Measurements from ENCODE around the gene NCAPD3. TPM values are rescaled to one million over a fixed set of nuclear protein-coding genes. Genes with fewer than 3 reads are reported as not detected.
A peak's percentile ranks its signal among the peaks of the same experiment; 100 is the strongest.

NCAPD3 gene
- polyA plus RNA-seq, 3 donors from 2014 or later = 6.9 to 16.7 (median 11.4) TPM

DNA sequence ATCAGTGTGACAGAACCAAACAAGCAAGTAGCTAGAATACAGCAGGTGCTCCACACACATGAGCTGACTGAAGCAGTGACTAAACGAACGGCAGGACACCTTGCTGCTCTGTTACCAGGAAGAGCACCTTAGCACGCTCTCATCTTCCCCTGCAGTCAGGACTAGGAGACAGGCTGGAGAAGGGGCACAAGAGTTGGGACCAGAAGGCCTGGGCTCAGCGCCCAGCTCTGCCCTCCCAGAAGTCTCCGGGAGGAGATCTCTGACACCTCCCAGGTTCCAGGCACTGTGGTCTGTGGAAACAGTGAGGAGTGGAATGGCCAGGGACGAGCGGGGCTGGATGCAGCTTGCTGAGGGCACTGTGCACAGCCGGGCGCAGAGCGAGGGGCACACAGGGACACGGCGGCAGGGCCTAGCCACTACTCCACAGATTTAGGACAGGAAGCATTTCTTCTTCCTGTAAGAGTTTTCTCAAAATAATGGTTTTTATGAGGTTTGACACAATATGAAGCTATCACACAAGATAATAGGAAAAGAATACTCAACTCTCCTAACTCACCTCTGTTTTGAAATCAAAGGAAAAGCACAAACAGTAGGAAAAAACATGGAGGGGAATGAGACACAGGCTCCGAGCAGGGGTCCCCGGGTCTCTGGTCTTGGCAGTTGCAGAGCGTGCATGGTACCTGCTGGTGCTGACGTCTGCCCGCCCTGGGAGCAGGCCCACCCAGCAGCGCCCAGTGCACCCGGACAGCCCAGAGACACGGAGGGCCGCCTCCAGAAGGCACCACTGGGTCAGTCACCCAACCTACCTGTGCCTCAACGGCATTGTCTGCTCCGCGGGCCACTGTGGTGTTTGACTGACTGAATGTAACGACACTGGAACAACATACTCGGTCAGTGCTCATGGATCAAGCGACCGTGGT, 67.6 kb downstream of the NCAPD3 start:
- DNase-seq = no peak
- Mint-ChIP-seq H3K36me3 (peaks cover 3 to 60% (median 24%) of the 10 kb centered on the region in 3 donors), H3K4me1 (no peaks in the 10 kb centered on the region), H3K4me3 (no peak overlapping the region), H3K9me3 (no peaks in the 10 kb centered on the region), H3K27ac (no peak overlapping the region), H3K27me3 (ENCODE audit: low read depth in 3 of 3) (peaks cover 0 to under 1% (median 0%) of the 10 kb centered on the region in 3 donors)

- no peaks in the 10 kb centered on the region for H3K9me3 Mint-ChIP-seq
- no peak overlapping the region for H3K27ac Mint-ChIP-seq
Observed at GRCh38 chr11:134155456-134155855, 68.3 kb downstream of the NCAPD3 start.

GRCh38 chr11:134154441-134154840, 69.3 kb downstream of the NCAPD3 start:
- Mint-ChIP-seq H3K4me1 (no peaks in the 10 kb centered on the region), H3K27me3 (ENCODE audit: low read depth in 3 of 3) (peaks cover 0 to 3% (median 0%) of the 10 kb centered on the region in 3 donors), H3K4me3 (no peak overlapping the region), H3K36me3 (peaks cover 3 to 52% (median 17%) of the 10 kb centered on the region in 3 donors), H3K9me3 (no peaks in the 10 kb centered on the region), H3K27ac (no peak overlapping the region)
- DNase-seq = no peak

More at GRCh38 chr11:134155456-134155855, 68.3 kb downstream of the NCAPD3 start:
- H3K4me3 Mint-ChIP-seq = no peak overlapping the region
- H3K27me3 Mint-ChIP-seq (ENCODE audit: low read depth in 3 of 3) = peaks cover 0 to 3% (median 0%) of the 10 kb centered on the region in 3 donors
- no peak for DNase-seq
- H3K4me1 Mint-ChIP-seq = no peaks in the 10 kb centered on the region
- H3K36me3 Mint-ChIP-seq = peaks cover 3 to 60% (median 22%) of the 10 kb centered on the region in 3 donors

DNA sequence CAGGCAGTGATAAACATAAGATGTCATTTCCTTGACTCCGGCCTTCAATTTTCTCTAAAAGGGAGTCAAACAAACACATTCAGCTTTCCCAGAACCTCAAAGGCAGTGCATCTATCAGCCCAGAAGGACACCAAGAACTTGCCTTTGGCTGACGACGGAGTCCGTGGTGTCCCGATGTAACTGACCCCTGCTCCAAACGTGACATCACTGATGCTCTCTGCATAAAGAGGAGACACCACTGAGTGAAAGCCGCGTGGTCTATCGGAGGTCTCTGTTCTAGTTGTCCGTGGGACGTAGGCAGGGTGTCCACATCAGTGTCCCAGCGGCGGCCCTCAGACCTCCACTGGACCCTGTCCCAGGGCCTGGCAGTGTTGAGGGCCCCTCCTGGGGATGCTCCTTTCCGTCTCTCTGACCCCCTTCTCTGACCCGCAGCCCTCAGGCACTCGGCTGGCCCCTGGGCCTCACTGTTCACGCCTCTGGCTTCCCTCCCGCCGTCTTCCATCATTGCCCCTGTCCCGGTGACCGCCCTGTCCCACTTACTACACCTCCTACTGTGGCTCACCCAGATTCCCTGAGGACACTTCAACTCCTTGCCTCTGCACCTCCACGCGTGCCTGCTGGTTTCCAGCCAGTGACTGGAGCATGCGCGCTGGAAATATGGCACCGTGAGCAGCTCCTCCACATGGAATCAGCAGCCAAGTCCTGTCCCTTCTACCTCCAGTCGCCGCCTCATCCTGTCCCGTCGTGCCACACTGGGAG, 70.4 kb downstream of the NCAPD3 start:
- Mint-ChIP-seq H3K27me3 (ENCODE audit: low read depth in 3 of 3) (peaks cover 0 to 3% (median 0%) of the 10 kb centered on the region in 3 donors), H3K4me1 (no peaks in the 10 kb centered on the region), H3K4me3 (no peak overlapping the region), H3K27ac (peak overlapping the region in 1 of 6 donors; percentile 29), H3K9me3 (no peaks in the 10 kb centered on the region), H3K36me3 (peaks cover 3 to 46% (median 17%) of the 10 kb centered on the region in 3 donors)
- no peak for DNase-seq

GRCh38 chr11:134152696-134153095, 71.1 kb downstream of the NCAPD3 start:
- H3K9me3 Mint-ChIP-seq = no peaks in the 10 kb centered on the region
- no peak overlapping the region for H3K27ac Mint-ChIP-seq
- H3K36me3 Mint-ChIP-seq = peaks cover 7 to 41% (median 14%) of the 10 kb centered on the region in 3 donors
- DNase-seq = no peak
- H3K4me3 Mint-ChIP-seq = no peak overlapping the region
- no peaks in the 10 kb centered on the region for H3K4me1 Mint-ChIP-seq
- peaks cover 0 to 3% (median 0%) of the 10 kb centered on the region in 3 donors for H3K27me3 Mint-ChIP-seq (ENCODE audit: low read depth in 3 of 3)

GRCh38 chr11:134151083-134151747, 72.6 kb downstream of the NCAPD3 start:
- H3K4me3 Mint-ChIP-seq = no peak overlapping the region
- H3K36me3 Mint-ChIP-seq = peaks cover 4 to 33% (median 7%) of the 10 kb centered on the region in 3 donors
- peak overlapping the region in 1 of 6 donors; percentile 14 for H3K27ac Mint-ChIP-seq
- DNase-seq = no peak
- H3K9me3 Mint-ChIP-seq = no peaks in the 10 kb centered on the region
- H3K4me1 Mint-ChIP-seq = no peaks in the 10 kb centered on the region
- peaks cover 0 to 3% (median 0%) of the 10 kb centered on the region in 3 donors for H3K27me3 Mint-ChIP-seq (ENCODE audit: low read depth in 3 of 3)

- Mint-ChIP-seq H3K4me1 (no peaks in the 10 kb centered on the region), H3K27ac (no peak overlapping the region), H3K9me3 (no peaks in the 10 kb centered on the region), H3K27me3 (ENCODE audit: low read depth in 3 of 3) (peaks cover 0 to 3% (median 0%) of the 10 kb centered on the region in 3 donors), H3K4me3 (no peak overlapping the region), H3K36me3 (peaks cover 4 to 29% (median 4%) of the 10 kb centered on the region in 3 donors)
- DNase-seq = no peak
Observed at GRCh38 chr11:134150195-134150903, 73.4 kb downstream of the NCAPD3 start.

- Mint-ChIP-seq H3K9me3 (no peaks in the 10 kb centered on the region), H3K27me3 (ENCODE audit: low read depth in 3 of 3) (peaks cover 0 to 3% (median 0%) of the 10 kb centered on the region in 3 donors), H3K4me1 (peaks cover under 1 to 1% of the 10 kb centered on the region in 2 donors), H3K27ac (no peak overlapping the region), H3K36me3 (peaks cover 4 to 23% (median 9%) of the 10 kb centered on the region in 3 donors), H3K4me3 (no peak overlapping the region)
- DNase-seq = no peak
Observed at GRCh38 chr11:134149371-134149770, 74.4 kb downstream of the NCAPD3 start.

DNA sequence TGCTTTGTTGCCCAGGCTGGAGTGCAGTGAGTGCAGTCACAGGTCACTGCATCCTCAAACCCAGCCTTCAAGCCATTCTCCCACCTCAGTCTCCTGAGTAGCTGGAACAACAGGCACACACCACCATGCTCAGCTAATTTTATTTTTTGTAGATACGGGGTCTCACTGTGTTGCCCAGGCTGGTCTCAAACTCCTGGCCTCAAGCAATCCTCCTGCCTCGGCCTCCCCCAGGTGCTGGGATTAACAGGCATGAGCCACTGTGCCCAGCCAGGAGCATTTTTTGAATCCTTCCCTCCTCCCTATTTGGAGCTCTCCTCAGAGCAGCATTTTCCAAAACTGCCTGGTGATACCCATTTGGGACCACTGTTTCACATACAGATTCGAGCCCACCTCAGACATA, 77.2 kb downstream of the NCAPD3 start:
- H3K27me3 Mint-ChIP-seq (ENCODE audit: low read depth in 3 of 3) = peaks cover 0 to 5% (median 3%) of the 10 kb centered on the region in 3 donors
- H3K36me3 Mint-ChIP-seq = peaks cover 4 to 15% (median 12%) of the 10 kb centered on the region in 3 donors
- H3K9me3 Mint-ChIP-seq = no peaks in the 10 kb centered on the region
- peaks cover 4 to 8% of the 10 kb centered on the region in 2 donors for H3K4me1 Mint-ChIP-seq
- H3K27ac Mint-ChIP-seq = peak overlapping the region in 1 of 6 donors; percentile 37
- no peak overlapping the region for H3K4me3 Mint-ChIP-seq
- no peak for DNase-seq

DNA sequence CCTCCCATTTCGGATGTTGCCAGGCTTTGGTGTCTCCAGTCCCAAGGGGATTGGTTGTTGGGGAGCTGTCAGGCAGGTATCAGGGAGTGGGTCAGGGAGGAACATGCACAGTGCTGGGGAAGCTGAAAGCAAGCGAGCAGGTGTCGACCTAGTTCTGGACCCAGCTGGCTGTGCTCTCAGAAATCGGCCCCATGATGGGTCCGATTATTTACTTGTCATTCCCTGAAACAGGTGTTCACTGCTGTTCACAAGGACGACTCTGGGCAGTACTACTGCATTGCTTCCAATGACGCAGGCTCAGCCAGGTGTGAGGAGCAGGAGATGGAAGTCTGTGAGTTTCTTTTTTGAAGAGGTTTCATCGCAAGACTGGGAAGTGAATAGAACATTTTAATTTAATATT, 78.1 kb downstream of the NCAPD3 start:
- H3K4me1 Mint-ChIP-seq = peaks cover 4 to 8% of the 10 kb centered on the region in 2 donors
- no peak overlapping the region for H3K4me3 Mint-ChIP-seq
- H3K9me3 Mint-ChIP-seq = no peaks in the 10 kb centered on the region
- H3K27ac Mint-ChIP-seq = no peak overlapping the region
- DNase-seq = no peak
- H3K27me3 Mint-ChIP-seq (ENCODE audit: low read depth in 3 of 3) = peaks cover 0 to 5% (median 3%) of the 10 kb centered on the region in 3 donors
- H3K36me3 Mint-ChIP-seq = peaks cover 0 to 12% (median 7%) of the 10 kb centered on the region in 3 donors

GRCh38 chr11:134144744-134145143, 79.0 kb downstream of the NCAPD3 start:
- Mint-ChIP-seq H3K27ac (no peak overlapping the region), H3K4me1 (peaks cover 4 to 8% of the 10 kb centered on the region in 2 donors), H3K36me3 (peaks cover 0 to 12% (median 5%) of the 10 kb centered on the region in 3 donors), H3K4me3 (no peak overlapping the region), H3K27me3 (ENCODE audit: low read depth in 3 of 3) (peaks cover 0 to 5% (median 3%) of the 10 kb centered on the region in 3 donors), H3K9me3 (no peaks in the 10 kb centered on the region)
- DNase-seq = no peak

DNA sequence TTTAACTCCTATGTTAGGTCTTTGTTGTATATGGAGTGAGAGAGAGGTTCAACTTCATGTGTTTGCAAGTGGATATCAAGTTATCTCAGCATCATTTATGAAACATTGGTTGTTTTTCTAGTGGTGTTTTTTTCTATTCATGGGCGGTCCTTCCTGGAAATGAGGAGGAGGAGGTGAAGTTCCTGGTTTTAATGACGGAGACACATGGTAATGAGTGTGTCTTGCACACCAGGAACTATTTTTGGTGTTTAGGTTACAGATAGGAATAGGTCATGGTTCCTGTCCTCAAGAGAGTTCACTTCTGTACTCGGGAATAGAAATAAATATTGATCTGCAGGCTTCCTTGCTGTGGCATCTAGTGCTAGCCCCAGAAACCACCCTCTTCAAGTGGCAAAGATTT, 80.0 kb downstream of the NCAPD3 start:
- Mint-ChIP-seq H3K27me3 (ENCODE audit: low read depth in 3 of 3) (peaks cover 2 to 5% (median 5%) of the 10 kb centered on the region in 3 donors), H3K4me1 (peaks cover 4 to 8% of the 10 kb centered on the region in 2 donors), H3K36me3 (peaks cover 0 to 12% (median 0%) of the 10 kb centered on the region in 3 donors), H3K9me3 (no peaks in the 10 kb centered on the region), H3K27ac (no peak overlapping the region), H3K4me3 (no peak overlapping the region)
- no peak for DNase-seq

DNA sequence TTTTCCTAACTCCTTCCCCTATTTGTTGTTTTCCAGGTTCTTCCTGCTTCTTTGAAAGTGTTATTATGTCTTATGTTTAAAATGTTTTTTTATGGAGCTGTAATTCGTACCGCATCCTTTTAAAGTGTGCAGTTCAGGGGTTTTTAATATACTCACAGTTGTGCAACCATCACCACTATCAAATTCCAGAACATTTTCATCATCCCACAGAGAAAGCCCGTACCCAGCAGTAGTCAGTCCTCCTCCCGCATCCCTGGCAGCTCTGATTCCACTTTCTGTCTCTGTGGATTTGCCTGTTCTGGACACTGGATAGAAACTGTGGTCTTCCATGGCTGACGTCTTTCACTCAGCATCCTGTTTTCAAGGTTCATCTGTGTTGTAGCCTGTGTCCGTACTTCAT, 81.2 kb downstream of the NCAPD3 start:
- Mint-ChIP-seq H3K27ac (no peak overlapping the region), H3K36me3 (peaks cover 0 to 8% (median 0%) of the 10 kb centered on the region in 3 donors), H3K9me3 (no peaks in the 10 kb centered on the region), H3K4me1 (peaks cover 4 to 8% of the 10 kb centered on the region in 2 donors), H3K4me3 (no peak overlapping the region), H3K27me3 (ENCODE audit: low read depth in 3 of 3) (peaks cover 3 to 5% (median 5%) of the 10 kb centered on the region in 3 donors)
- no peak for DNase-seq

Data from immature natural killer cell (primary cell).